Caco-2 (cell line): ENCODE results near the gene SFSWAP. TPM values are rescaled to one million over a fixed set of nuclear protein-coding genes. Genes with fewer than 3 reads are reported as not detected.
"Not testable (repeated sequence)": the region's sequence is repeated elsewhere in the genome, so short reads cannot be mapped to it uniquely, and the experiment has no call there.

Experiments
- BruUV-seq: library from RNA; stranded (reverse); fragments of 400-500 nt; replicated peaks from 2 replicates; lab custom pipeline; 2021; lab: Mats Ljungman, UMichigan
- CTCF ChIA-PET: fragments of 300-600 bp; sonication (Branson Sonifier 250); formaldehyde crosslinking; loops from one replicate; lab custom pipeline; 2022; ENCODE audit warnings: antibody characterized with exemption; lab: Charles Lee
- POLR2A ChIA-PET: fragments of 300-600 bp; sonication (Branson Sonifier 250); formaldehyde crosslinking; loops from one replicate; lab custom pipeline; 2022; ENCODE audit warnings: antibody characterized with exemption; lab: Charles Lee
- DNase-seq, 2 experiments: peaks; one replicate each; pipeline versions ENCODE4 v3.0.0 to v3.0.0-alpha.2; 2020 to 2022
- H3K27me3 ChIP-seq: replicated peaks from 2 replicates; pipeline ENCODE4 v1.6.0; 2011; ENCODE audit warnings: low read length; ENCODE audit not compliant: control insufficient read depth, insufficient read depth
- H3K36me3 ChIP-seq: 2 replicates; pipeline ENCODE4 v1.5.1; 2011; ENCODE audit warnings: low read length; ENCODE audit not compliant: control insufficient read depth, insufficient read depth
- H3K4me1 ChIP-seq: fragments of 250-450 bp; sonication (Bioruptor Pico); 2 replicates; pipeline ENCODE4 v1.5.1; 2020; ENCODE audit warnings: mild to moderate bottlenecking
- H3K4me3 ChIP-seq: 2 replicates; pipeline ENCODE4 v1.5.1; 2011; ENCODE audit warnings: low read depth, mild to moderate bottlenecking, control low read depth, low read length
- H3K9me3 ChIP-seq: fragments of 250-450 bp; sonication (Bioruptor Pico); 2 replicates; pipeline ENCODE4 v1.5.1; 2020; ENCODE audit warnings: mild to moderate bottlenecking, moderate library complexity
- H3K27ac Mint-ChIP-seq: one replicate; pipeline ENCODE4 v1.8.0; 2022; ENCODE audit warnings: mixed read lengths; ENCODE audit not compliant: unreplicated experiment
- H3K27me3 Mint-ChIP-seq: one replicate; pipeline ENCODE4 v1.8.0; 2022; ENCODE audit warnings: mixed read lengths; ENCODE audit not compliant: insufficient read depth, unreplicated experiment
- H3K36me3 Mint-ChIP-seq: one replicate; pipeline ENCODE4 v1.8.0; 2022; ENCODE audit warnings: mild to moderate bottlenecking, mixed read lengths; ENCODE audit not compliant: insufficient read depth, unreplicated experiment
- H3K4me1 Mint-ChIP-seq: one replicate; pipeline ENCODE4 v1.8.0; 2022; ENCODE audit warnings: low read depth, mixed read lengths; ENCODE audit not compliant: unreplicated experiment
- H3K4me3 Mint-ChIP-seq: one replicate; pipeline ENCODE4 v1.8.0; 2022; ENCODE audit warnings: mild to moderate bottlenecking, moderate library complexity, mixed read lengths; ENCODE audit not compliant: unreplicated experiment
- H3K9me3 Mint-ChIP-seq: one replicate; pipeline ENCODE4 v1.8.0; 2022; ENCODE audit warnings: mixed read lengths; ENCODE audit not compliant: unreplicated experiment
- intact Hi-C: fragments of 100-400 bp; cut with micrococcal nuclease; formaldehyde crosslinking; loops from one replicate; pipeline ENCODE4 v1.10.0; 2022; ENCODE audit not compliant: unreplicated experiment
- total RNA-seq: library from RNA; stranded (reverse); gene quantifications from 2 replicates; pipeline ENCODE4 v1.2.3, GENCODE V29; 2022
- TF ChIP-seq, protein P1 (sequence below), 2 experiments: fragments of 200-600 bp in 1 of 2; IDR thresholded peaks; 1 replicate in 1 of 2; 2 replicates in 1 of 2; pipeline versions ENCODE4 v1.5.1 to v1.8.0; 2011 to 2022; ENCODE audit warnings: antibody characterized with exemption in 1 of 2, control low read depth in 1 of 2, inconsistent platforms in 1 of 2, low read depth in 1 of 2, low read length in 1 of 2, mild to moderate bottlenecking in 1 of 2, moderate library complexity in 1 of 2; ENCODE audit not compliant: insufficient read depth in 1 of 2, severe bottlenecking in 1 of 2, unreplicated experiment in 1 of 2

The SFSWAP gene
- total RNA-seq, 1 experiment from 2014 or later, result 42.3 TPM

DNA sequence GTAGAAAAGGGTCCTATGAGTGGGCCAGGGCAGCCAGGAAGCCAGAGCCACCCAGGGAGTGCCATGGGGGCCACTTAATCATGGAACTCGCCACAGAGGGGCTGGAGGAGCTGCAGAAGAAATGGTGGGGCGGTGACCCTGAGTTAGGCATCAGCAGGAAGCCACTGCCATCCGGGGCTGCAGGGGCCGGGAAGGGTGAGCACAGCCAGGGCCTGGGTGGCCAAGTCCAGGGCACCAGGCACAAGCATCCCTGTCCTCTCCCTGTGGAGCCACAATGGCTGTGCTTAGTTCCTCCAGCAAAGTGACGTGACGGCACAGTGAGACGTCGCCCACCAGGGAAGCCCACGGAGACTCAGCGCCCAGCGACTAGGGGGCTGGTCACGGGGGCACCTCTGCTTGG lies 44.4 kb upstream of the SFSWAP start:
- H3K4me3 ChIP-seq, H3K27me3 ChIP-seq, H3K36me3 ChIP-seq, H3K27ac Mint-ChIP-seq, H3K9me3 ChIP-seq, H3K4me1 Mint-ChIP-seq, DNase-seq, POLR2A ChIA-PET, H3K9me3 Mint-ChIP-seq, H3K4me3 Mint-ChIP-seq, H3K36me3 Mint-ChIP-seq, BruUV-seq, CTCF ChIA-PET, H3K4me1 ChIP-seq: not testable (repeated sequence)
- intact Hi-C loops, result loop anchor here (10.0 kb wide), 1 partner anchor 372 kb away; no protein-coding TSS in a partner anchor
- H3K27me3 Mint-ChIP-seq, result peaks cover 29% of the 10 kb centered on the region

DNA sequence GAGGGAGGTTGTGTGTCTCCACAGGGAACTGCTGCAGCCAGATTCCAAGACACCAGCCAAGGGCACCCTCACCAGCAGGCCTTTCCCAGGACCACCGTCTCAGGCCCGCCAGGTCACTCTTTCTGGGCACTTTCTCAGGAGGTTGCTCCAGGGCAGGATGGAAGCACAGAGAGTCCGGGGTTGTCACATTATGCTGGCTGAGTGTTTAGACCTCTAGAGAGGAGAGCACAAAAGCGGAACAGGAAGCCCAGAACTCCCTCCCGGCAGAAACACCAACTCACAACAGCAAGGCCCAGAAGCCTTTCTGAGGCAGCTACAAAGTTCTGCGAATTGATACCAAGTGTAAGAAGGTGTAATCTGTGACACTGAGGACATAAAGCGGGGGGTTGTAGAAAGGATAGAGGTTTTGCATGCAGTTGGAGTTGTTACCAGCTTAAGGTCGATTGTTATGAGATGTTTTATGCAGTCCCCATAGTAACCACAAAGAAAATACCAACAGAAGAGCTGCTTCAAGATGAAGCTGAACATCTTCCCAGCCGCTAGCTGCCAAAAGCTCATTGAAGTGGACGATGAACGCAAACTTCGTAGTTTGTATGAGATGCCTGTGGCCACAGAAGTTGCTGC lies 43.8 kb upstream of the SFSWAP start:
- BruUV-seq, H3K36me3 Mint-ChIP-seq, POLR2A ChIA-PET, H3K27ac Mint-ChIP-seq, DNase-seq, H3K36me3 ChIP-seq, H3K4me1 Mint-ChIP-seq, H3K27me3 ChIP-seq, CTCF ChIA-PET, H3K4me3 Mint-ChIP-seq, H3K9me3 Mint-ChIP-seq, H3K4me3 ChIP-seq, H3K9me3 ChIP-seq, H3K4me1 ChIP-seq: not testable (repeated sequence)
- intact Hi-C loops, result loop anchor here (10.0 kb wide), 1 partner anchor 372 kb away; no protein-coding TSS in a partner anchor
- H3K27me3 Mint-ChIP-seq, result peaks cover 30% of the 10 kb centered on the region

GRCh38 chr12:131671276-131671675 lies 39.6 kb upstream of the SFSWAP start:
- H3K27me3 ChIP-seq, result no peaks in the 10 kb centered on the region
- H3K4me1 ChIP-seq, result no peaks in the 10 kb centered on the region
- TF ChIP-seq, protein P1, sequence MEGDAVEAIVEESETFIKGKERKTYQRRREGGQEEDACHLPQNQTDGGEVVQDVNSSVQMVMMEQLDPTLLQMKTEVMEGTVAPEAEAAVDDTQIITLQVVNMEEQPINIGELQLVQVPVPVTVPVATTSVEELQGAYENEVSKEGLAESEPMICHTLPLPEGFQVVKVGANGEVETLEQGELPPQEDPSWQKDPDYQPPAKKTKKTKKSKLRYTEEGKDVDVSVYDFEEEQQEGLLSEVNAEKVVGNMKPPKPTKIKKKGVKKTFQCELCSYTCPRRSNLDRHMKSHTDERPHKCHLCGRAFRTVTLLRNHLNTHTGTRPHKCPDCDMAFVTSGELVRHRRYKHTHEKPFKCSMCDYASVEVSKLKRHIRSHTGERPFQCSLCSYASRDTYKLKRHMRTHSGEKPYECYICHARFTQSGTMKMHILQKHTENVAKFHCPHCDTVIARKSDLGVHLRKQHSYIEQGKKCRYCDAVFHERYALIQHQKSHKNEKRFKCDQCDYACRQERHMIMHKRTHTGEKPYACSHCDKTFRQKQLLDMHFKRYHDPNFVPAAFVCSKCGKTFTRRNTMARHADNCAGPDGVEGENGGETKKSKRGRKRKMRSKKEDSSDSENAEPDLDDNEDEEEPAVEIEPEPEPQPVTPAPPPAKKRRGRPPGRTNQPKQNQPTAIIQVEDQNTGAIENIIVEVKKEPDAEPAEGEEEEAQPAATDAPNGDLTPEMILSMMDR (IDR thresholded peaks at IDR 0.05; ENCODE audit: insufficient read depth in 1 of 2, low read depth in 1 of 2, low read length in 1 of 2, severe bottlenecking in 1 of 2, unreplicated experiment in 1 of 2), result no peak
- Mint-ChIP-seq H3K27ac (no peak overlapping the region), H3K4me1 (peaks cover under 1% of the 10 kb centered on the region), H3K4me3 (no peak overlapping the region), H3K27me3 (peaks cover 34% of the 10 kb centered on the region), H3K36me3 (no peaks in the 10 kb centered on the region), H3K9me3 (no peaks in the 10 kb centered on the region)
- no peak for DNase-seq
- no TSS peak for BruUV-seq
- no peaks in the 10 kb centered on the region for H3K36me3 ChIP-seq
- intact Hi-C loops, result no loop called here
- ChIA-PET POLR2A (no interaction called here), CTCF (no interaction called here)
- no peak overlapping the region for H3K4me3 ChIP-seq
- H3K9me3 ChIP-seq, result no peaks in the 10 kb centered on the region

DNA sequence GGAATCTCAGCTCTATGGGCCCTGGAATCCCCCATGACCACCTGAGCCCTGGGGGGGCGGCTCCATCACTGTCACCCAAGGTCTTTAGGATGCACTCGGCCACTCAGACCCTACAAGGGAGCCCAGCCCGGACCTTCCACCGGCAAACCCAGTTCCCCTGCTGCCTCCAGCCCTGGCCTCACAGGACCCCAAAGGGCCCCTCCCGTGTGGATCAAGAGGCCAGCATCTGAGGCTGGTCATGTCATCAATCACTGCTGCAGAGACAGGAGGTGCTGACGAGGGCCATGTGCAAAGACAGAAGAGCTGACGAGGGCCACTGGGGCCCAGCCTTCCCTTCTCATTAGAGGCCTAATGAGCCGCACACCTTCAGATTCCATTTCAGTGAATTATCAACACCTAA lies 39.0 kb upstream of the SFSWAP start:
- H3K4me3 Mint-ChIP-seq, result no peak overlapping the region
- peaks cover 39% of the 10 kb centered on the region for H3K27me3 Mint-ChIP-seq
- H3K36me3 Mint-ChIP-seq, result no peaks in the 10 kb centered on the region
- H3K4me1 Mint-ChIP-seq, result no peaks in the 10 kb centered on the region
- H3K27me3 ChIP-seq, result no peaks in the 10 kb centered on the region
- no peak overlapping the region for H3K27ac Mint-ChIP-seq
- no TSS peak for BruUV-seq
- no peak for DNase-seq
- intact Hi-C loops, result no loop called here
- TF ChIP-seq, protein P1 (IDR thresholded peaks at IDR 0.05; ENCODE audit: insufficient read depth in 1 of 2, low read depth in 1 of 2, low read length in 1 of 2, severe bottlenecking in 1 of 2, unreplicated experiment in 1 of 2), result no peak
- no peaks in the 10 kb centered on the region for H3K9me3 ChIP-seq
- no peaks in the 10 kb centered on the region for H3K9me3 Mint-ChIP-seq
- H3K4me3 ChIP-seq, result no peak overlapping the region
- ChIA-PET CTCF (no interaction called here), POLR2A (no interaction called here)
- H3K4me1 ChIP-seq, result no peaks in the 10 kb centered on the region
- no peaks in the 10 kb centered on the region for H3K36me3 ChIP-seq
